ENCODE data around the gene RECQL.

DNA sequence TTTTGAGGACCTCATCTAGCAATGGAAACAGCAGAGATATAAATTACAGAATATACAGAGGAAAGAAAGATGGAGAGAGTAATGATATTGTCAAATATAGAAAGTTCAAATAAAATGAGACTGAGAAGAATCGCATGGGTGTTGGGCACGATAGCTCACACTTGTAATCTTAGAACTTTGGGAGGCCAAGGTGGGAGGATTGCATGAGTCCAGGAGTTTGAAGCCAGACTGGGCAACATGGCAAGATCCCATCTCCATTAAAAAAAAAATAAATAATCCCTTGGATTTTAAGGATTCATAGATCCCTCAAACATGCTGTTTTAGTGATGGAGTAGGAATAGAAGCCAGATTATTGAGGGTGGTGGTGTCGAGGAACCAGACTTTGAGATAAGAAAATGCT lies 62.1 kb downstream of the RECQL start:
- TF ChIP-seq CTCF (IDR thresholded peaks at IDR 0.05) (no peak), POLR2A (IDR thresholded peaks at IDR 0.05) (no peak), POLR2AphosphoS5 (IDR thresholded peaks at IDR 0.05) (no peak)
